ENCODE measurements around the gene MLLT3.

The MLLT3 gene

DNA sequence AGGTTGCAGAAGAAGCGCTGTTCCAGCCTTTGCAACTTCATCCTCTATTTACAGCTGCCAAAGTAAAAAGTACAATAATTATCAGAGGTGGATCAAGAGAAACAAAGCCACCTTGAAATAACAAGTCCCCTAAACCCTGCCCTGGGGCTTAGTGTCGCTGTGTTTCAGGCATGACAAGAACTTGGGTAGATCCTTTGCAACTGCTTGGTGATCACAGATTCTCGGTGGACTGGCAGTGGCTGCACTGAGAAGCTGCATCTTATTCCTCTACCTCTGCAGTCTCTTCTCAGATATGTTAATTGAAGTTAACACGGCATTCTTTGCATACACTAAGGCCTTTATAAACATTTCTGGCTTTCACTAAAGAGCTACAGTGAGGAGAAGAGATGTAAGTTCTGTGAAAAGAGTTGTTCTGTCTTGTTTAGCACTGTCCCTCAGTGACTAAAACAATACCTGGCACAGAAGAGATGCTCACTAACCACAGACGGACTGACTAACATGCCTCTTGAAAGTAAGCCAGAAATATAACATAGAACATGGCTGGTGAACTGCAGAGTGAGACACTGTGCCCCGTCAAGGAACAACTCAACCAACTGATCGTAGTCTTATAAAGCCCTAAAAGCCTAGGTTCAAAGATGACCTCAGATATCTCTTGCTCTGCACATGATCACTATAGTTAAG, 144.2 kb downstream of the MLLT3 start:
- DNase-seq (ENCODE audit: low read depth in 2 of 2), result no peak

DNA sequence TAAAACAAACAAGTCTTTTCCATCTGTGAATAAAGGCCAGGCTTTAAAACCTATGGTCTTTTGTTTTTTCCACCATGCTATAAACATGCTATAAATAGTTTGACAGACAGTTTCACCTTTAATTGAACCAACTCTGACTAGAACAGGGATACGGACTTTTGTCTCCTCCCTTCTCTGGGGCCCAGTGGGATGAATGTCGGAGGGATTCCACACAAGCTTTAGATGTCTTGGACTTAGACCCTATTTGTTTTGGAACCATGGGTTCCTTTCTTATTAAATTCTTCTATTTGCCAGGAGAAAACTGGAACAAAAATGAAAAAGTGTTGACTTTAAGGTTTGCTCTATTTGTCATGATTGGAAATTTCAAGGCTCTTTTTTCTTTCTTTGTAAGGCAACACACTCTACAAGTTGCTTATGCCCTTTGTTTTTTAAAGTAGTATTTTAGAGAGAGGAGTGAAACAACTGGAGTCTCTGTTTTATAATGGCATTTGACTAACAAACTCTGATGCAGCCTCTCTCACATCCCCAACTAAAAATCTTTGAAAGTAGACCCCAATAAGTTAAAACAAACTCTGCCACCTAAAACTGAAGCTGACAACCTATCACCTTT, 145.3 kb downstream of the MLLT3 start:
- no peak for DNase-seq (ENCODE audit: low read depth in 2 of 2)

DNA sequence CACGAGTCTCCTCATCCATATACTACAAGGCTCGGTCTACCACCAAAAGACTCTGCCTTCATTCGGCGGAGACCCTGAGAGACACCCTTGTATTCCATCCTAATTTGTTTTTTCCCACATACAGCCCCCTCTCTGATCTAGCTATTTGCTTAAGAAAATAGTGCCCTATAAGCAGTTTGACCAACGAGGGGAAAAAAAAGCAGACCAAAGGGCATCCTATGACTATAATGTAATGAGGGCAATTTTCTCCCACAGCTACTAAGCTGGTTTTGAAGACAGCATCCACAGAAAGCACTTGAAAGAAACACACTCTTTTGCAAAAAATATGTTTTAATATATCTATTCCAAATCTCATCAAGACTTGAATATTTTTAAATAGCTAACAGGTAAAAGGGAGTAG, 147.8 kb downstream of the MLLT3 start:
- no peak for DNase-seq (ENCODE audit: low read depth in 2 of 2)

DNA sequence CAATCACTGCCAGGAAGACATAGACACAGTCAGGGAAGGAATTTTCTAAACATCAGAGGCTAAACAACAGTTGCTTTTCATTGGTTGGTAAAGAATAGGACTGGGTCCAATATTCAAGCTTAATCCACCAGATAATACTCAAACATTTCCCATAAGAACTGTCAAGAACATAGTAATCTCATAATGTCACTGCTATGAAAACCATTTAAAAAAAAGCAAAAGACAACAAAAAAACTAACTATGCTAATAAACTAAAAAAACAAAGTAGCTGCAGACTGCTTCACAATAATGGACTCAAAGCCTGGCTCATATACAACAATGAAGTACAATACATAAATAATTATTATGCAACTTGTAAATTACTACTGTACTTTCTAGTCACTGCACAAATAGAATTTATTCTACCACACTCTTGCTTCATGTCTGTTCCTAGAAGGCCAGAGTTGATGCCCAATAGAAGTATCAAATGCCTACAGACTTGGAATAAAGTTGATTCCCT, 148.7 kb downstream of the MLLT3 start:
- DNase-seq (ENCODE audit: low read depth in 2 of 2), result no peak

DNA sequence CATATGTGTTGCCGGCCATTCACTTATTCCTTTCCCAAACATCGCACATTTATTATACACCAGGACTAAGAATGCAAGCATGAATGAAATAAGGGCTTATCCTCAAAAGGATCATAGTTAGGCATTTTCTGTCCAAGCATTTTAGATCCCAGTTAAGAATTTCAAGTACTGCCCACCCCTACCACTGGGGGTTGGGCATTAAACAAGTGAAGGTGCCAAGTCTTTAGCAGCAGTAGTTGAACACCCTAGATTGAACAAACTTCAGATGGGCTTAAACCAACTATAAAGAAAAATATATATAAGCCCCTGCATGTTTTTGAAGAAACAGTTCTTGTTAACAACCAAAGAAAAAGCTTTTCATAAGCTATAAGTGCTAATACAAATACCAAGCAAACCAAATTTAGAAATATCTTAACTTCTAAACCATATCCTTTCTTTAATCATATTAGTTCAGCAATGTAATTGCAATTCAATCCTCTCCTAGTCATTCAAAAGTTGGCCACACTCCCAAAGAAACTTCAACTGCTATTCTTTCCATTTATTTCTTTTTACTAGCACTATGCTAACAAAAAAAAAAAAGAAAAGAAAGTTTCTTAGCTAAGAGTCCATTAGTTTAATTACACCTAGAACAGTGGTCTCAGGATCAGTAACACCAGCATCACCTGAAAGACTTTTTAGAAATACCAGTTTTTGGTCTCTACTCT, 149.8 kb downstream of the MLLT3 start:
- no peak for DNase-seq (ENCODE audit: low read depth in 2 of 2)

DNA sequence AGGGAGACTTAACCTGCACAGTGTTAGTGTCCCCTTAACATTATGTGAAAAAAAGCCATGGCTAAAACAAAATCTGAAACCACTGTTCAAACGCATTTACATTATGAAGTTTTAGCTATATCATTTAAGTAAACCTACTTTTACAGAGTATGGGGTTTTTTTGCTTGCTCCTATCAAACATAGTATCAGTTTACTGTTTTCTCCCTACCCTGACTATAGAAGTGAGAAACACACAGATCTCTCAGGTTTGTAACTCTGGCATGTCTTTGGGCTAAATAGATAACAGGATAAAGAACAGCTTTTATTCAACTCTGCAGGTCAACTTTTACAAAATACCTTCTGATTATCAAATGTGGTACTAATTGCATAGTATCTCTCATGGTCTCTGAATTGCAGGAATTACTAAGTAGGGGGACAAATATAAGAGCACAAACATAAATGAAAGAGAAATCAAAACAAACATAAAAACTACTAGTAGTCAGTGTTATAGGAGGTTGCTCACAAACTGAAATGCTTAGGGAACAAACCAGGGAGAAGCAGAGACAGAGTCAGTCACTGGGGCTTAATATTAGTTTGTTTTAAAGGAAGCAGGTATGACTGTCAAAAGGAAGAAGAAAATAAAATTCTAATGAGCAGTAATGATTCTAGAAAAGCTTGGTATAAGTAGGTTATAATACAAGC, 155.8 kb downstream of the MLLT3 start:
- no peak for DNase-seq (ENCODE audit: low read depth in 2 of 2)

DNA sequence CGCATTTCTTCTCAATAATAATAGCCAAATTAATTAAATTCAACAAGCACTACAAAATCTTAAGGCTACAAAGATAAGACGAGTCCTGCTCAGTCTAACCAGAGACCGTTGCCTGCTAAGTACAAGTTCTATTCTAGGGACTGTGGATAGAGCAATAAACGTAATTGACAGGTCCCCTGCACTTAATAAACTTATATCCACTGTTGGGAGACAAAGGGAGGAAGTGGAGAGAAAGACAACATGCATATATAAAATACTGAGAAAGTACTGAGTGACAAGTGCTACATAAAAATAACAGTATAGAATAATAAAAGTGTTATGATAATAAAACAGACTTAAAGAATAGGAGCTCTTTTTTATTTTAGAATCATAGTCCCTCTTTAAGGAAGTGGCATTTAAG, 158.1 kb downstream of the MLLT3 start:
- no peak for DNase-seq (ENCODE audit: low read depth in 2 of 2)

DNA sequence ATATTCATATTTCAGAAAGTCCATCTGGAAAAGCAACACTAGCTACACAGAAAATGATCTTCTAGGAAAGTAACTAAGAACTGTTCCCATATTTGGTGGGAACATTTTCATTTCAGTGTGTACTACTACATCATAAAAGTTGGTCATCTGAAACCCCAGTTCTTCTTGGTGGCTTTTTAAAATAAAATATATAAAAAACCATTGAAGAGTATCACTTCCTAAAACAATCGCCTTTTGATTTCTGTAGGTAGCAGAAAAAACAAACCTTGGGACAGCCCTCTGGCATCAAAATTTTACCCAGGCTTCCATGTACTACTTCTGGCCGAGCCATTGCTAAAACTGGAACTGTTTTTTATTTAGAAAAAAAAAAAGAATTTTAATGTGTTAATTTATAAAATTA, 158.5 kb downstream of the MLLT3 start:
- no peak for DNase-seq (ENCODE audit: low read depth in 2 of 2)

DNA sequence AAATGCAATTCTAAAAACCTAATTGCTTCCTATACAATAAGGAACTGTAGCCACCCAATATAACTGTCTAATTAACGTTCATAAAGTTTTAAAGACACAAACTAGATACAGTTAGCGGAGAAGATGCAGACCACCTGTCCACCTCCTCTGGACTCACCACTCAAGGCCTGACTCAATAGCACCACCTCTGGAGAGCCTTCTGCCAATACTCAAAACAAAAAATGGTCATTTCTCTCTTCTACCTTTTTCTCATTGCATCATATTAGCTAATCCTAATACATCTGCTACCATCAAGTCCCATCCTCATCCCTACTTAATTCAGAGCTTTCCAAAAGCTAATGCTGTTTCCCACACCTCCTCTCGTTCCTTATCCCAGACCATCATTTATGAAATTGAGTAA, 159.9 kb downstream of the MLLT3 start:
- DNase-seq (ENCODE audit: low read depth in 2 of 2), result no peak

DNA sequence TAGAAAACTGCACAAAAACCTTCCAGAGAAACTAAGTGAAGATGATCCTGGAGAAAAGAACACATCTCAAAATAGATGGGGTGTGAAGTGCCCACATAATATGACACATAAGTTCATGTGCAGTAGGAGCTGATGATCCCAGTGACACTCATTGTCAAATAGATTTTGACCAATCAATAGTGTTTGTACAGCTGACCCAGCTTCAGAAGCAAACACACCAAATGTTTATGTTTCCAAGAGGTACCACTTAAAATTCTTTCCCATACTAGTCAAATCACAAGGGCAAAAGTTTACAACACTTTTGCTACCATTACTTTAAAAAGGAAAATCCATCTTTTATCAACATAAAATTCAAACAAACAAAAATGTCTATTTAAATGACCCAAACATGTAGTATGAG, 175.0 kb downstream of the MLLT3 start:
- no peak for DNase-seq (ENCODE audit: low read depth in 2 of 2)

DNA sequence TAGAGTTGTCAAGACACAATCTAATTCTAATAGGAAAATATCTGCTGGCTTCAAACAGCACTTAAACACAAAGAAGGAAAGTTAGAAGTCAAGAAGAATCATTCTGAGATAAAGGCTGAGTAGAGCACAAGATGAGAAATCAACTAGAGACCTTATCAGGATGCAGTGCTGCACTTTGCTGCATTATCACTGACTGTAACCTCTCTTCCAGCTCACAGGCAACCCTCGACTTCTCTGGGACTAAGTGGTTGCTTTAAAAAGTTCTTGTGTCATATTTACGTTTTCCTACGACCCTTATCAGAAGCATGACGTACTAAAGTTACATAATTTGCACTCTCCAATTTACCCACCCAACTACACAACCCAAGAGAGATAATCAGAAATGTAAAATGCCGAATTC, 176.1 kb downstream of the MLLT3 start:
- DNase-seq (ENCODE audit: low read depth in 2 of 2), result no peak

DNA sequence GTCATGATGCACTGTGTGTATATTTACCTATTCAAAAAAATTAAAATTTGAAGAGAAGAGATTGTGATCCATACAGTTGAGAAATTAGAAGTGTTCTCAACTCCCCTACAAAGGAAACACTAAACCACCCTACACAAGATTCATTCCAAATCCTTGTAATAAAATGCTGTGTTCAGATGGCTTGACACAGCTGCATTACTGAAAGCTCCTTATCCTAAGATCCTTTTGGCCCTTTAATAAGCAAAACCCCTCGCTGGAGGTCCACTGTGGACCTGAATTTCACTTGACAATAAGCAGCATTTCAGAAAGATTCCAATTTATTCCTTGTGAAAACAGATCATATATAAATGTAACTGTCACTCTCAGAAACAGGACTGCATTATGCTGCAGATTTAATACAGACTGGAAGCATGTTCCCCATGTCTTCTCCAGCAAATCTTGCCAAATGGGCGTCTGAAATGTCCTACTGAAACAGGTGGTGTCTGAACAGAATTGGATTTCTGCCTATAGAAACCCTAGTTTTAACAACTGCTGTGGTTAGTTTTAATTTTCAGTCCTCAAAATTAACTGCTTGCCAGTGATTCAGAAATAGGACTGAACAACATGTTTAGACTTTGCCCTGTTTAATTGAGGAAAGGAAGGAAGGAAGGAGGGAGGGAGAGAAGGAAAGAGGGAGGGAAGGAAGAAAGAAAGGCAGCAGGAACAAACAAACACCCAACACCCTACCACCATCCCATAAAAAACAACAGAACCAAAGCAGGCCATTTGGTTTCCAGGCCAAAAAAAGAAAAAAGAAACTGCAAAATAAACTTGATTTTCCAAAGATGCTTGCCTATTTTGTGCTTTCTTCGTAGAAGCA, 179.6 kb downstream of the MLLT3 start:
- DNase-seq (ENCODE audit: low read depth in 2 of 2), result no peak

DNA sequence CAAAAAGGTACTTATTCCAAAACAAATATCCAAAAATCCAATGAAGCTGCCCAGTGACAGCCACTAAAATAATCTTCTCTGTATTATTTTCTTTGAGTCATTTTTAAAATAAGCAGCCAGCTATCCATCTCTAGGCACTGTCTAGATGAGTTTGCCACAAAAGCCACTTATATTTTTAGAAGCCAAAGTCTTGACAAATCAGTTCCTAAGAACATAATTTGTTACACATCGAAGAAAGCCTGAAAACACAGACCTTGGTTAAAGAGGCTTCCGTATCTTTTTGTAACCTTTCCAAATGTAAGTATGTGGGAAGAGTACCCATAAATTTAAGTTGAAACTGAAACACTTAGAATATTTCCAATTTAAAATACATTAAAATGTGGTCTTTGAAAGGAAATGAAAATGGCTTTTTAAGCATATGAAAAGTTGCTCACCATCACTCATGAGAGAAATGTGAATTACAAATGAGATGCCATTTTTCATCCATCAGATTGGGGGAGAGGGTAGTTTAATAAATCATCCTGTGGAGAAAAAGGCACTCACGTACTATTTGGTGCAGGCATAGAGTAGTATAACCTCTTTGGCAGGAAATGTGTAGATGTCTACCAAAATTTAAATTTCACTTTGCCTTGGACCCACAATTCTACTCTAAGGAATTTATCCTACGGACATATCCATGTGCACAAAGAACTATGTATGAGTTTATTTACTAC, 180.4 kb downstream of the MLLT3 start:
- DNase-seq (ENCODE audit: low read depth in 2 of 2), result no peak

DNA sequence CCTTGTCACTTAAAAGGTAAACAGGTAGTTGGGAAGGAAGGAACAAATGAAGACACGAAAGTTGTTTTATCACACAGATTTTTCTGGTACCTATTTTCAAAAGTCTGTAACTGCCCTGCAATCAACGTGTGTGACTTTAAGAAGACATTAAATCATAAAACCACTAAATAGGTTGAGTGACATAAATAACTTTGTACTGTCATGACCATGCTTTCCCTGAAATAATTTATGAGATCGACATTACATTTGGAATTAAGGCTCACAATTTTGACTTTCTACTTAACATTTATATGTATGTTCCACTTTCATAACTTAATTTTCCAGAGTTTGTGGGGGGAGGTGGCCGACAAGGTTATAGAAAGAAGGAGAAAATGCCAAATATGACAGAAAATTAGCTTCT, 181.1 kb downstream of the MLLT3 start:
- DNase-seq (ENCODE audit: low read depth in 2 of 2), result no peak

DNA sequence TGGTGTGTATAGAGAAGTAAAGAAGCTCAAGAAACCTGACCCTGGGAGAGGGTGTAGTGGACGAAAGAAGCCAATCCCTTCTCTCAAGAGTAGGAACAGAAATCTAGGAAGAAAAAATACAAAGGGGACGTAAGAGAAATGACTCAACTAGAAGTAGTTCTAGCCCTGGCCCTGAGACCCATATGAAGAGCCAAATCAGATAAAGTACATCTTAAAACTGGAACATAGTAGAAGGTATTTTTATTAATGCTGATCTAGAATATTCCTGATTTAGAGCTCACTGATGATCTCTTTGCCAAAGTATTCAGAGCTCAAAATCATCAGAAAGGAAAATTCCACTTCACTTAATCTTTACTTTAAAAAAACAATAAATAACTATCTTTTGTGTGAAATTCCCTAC, 184.8 kb downstream of the MLLT3 start:
- no peak for DNase-seq (ENCODE audit: low read depth in 2 of 2)

DNA sequence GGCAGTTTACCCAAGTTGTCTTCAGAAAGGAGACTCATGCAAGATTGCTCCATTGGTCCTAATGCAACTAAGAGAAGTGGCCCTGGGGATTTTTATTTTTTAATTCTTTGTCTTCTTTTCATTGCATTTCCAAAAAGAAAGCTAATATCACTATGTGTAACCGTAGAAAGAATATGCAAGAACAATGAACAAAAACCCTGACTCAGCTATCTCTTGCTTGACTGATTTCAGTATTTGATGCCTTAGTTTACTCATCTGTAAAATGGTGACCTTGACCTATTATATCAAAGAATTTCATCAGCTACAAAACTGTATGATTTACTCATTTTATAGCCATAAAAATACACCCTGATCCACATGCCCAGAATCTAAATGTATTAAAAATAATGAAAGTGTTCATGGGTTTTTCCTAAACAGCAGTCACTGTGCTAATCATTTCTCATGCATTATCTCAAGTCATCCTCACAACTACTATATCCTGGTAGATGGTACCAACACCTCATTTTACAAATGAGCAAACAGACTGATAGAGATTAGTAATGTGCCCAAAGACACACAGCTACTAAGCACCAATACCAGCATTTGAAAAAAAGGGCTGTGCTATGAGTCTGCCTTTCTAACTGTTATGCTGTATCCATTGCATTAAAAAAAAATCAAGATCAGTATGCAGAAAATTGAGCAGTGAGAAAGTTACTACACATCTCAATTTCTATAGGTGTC, 185.7 kb downstream of the MLLT3 start:
- no peak for DNase-seq (ENCODE audit: low read depth in 2 of 2)

DNA sequence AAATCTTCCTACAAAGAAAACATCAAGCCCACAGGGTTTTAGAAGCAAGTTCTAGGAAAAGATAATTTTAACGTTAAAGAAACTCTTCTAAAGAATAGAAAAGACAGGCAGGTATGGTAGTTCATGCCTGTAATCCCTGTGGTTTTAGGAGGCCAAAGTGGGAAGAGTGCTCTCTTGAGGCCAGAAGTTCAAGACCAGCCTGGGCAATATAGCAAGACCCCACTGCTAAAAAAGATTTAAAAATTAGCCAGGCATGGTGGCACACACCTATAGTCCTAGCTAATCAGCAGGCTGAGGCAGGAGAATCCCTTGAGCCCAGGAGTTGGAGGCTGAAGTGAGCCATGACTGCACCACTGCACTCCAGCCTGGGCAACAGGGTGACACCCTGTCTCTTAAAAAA, 193.3 kb downstream of the MLLT3 start:
- no peak for DNase-seq (ENCODE audit: low read depth in 2 of 2)

DNA sequence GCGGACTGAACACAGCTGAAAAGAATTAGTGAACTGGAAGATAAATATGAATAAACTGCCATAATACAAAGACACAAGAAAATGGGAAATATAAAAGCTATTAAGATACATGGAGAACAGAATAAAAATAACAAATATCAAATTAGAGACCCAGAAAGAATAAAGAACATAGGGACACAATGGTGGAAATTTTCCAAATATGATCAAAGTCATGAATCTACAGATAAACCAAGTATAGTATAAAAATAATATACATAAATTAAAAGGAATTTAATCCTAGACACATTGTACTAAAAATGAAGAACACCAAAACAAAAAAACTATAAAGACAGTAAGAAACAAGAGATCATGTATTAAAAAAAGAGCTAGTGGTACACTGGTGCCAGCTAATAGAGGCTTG, 194.9 kb downstream of the MLLT3 start:
- no peak for DNase-seq (ENCODE audit: low read depth in 2 of 2)

DNA sequence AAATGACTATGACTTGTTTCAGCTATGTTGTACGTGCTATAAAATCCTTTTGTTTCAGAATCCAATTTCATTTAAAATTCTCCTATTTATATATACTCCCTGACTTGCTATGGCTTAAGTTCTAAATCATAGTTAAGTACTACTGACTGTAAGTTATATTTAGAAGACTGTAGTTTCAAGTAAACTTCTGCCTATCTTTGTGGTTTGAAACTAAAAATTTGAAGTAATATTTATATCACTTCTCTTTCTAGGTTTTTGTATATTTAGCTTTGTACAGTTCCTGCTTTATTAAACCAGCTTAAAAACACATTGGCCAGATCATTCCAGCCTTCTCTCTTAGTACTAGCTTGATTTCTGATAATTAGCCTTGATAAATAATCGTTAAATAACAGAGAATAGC, 196.3 kb downstream of the MLLT3 start:
- no peak for DNase-seq (ENCODE audit: low read depth in 2 of 2)

DNA sequence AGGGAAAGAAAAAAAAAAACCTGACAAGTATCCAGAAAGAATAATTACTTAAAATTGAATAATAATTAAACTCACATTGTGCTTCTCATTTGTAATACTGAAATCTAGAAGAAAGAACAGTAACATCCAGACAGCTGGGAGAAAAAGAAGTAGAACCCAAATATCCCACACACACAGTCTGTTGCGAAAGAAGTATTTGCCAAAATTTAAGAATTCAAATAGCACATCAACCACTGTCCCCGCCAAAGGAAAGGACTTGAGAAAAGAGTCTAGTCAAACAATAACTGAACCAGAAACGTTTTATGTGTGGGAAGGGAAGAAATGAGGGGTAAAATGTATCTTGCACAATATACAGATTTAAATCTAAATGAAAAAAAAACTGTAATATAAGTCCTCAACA, 202.8 kb downstream of the MLLT3 start:
- no peak for DNase-seq (ENCODE audit: low read depth in 2 of 2)
